Right renal pelvis (tissue), 4 donors: ENCODE measurements around the gene CACNB4. TPM values are rescaled to one million over a fixed set of nuclear protein-coding genes. Genes with fewer than 3 reads are reported as not detected.
A peak's percentile ranks its signal among the peaks of the same experiment; 100 is the strongest.
"Not testable (repeated sequence)": the region's sequence is repeated elsewhere in the genome, so short reads cannot be mapped to it uniquely, and the experiment has no call there.

ENCODE experiments used
- DNase-seq, 4 donors: peaks; one replicate each; pipeline ENCODE4 v3.0.0-alpha.2; 2013; ENCODE audit warnings: low read depth in 4 of 4, low spot score in 3 of 4, missing footprints in 1 of 4
- polyA plus RNA-seq, 4 donors: library from polyadenylated mRNA; unstranded; fragments of 120-200 nt; gene quantifications; one replicate each; pipeline ENCODE4 v1.2.1, GENCODE V29; 2013; ENCODE audit not compliant: insufficient read length in 4 of 4

CACNB4 gene
- polyA plus RNA-seq, 4 donors: 7.2 to 11.8 (median 9.9) TPM

DNA sequence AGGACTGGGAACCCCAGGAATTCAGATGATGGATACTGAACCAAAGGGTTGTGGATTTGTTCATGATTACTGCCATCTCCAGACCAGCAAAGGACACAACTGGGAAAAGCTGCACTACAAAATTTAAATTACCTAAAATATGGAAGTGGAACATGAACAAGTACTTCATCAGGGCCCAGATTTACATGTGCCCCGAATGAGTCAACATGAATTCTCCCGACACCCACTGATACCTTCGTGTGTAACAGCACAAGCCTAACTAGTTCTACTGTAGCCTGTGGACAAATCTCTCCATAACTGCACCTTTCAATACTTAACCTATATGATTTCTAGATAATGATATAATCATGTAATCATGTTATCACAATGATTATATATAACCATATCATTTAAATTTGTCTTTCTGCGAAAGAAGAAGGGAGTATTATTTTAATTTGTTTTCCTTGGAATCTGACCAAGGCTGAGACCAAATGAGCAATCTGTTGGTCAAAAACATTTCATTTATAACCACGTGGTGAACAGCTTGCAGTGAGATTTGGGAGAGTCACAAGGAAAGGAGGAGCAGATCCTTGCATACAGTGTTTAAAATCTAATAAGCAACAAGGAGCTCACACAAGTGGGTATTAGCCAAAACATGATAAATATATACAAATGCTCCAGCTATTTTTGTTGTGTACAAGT is 70.5 kb downstream of the CACNB4 start:
- DNase-seq: no peak

DNA sequence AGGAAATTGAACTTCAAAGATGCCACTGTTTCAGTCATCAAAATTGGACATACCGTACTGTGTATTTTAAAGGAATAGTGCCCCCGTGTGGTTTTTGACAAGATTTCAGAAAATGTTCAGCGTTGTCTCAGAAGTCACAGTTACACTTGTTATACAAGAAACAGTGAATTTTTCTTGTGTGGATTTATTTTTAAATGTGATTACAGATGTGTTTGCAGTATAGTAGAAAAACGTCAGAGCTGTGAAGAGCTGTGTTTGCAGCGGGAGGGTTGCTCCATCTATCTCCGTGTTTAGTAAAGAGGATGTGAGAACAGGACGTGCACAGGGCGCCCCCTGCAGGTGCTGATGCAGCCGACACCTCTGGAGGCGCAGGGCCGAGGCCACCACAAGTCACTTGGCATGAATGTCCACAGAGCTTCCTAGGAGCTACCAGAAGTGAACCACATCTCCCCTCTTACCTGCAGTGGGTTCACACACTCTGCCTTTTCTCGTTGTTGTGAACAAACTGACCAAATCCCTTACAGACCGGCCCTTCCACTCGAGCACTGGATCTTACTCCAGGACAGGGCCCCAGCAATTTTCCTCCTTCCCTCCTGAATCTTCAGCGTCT is 73.1 kb downstream of the CACNB4 start:
- DNase-seq: peak; percentile 44 to 81 (median 66)

DNA sequence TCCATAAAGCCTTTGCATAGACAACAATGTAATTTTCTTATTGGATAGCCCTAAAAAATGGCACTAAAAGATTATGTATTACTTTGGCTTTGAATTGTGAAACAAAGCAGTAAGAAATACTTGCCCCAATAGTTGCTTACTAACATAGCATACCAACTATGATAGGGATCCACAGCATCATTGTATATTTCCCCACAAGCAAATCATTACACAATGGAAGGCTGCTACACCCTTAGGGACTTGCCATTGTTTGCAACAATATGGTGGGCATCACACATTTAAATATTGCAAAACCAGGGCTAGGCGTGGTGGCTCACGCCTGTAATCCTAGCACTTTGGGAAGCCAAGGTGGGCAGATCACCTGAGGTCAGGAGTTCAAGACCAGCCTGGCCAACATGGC is 74.4 kb downstream of the CACNB4 start:
- DNase-seq: no peak

DNA sequence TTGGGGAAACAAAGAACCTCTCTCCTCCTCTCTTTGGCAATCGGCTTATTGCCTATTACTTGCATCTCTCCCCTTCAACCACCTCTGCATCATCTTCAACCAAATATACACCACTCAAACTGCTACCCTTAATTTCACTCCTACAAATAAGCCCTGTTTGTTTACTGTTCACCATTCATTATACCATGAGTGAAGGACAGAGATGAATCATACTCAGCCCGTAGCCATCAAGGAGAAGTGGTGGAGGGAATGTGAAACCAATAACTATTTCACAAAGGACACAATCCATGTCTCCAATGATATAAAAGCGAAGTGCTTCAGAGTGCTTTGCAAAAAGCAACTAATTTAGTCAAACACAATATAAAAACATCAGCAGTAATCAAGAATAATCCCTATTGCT is 76.8 kb downstream of the CACNB4 start:
- DNase-seq: no peak

DNA sequence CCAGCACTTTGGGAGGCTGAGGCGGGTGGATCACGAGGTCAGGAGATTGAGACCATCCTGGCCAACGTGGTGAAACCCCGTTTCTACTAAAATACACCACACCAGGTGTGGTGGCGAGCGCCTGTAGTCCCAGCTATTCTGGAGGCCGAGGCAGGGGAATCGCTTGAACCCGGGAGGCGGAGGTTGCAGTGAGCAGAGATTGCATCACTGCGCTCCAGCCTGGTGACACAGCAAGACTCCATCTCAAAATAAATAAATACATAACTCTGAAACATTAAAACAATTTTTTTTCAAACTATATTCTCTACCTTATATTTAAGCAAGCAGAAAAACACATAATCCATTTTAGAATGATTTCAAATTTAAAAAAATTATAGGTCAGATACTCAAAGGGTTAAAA is 77.8 kb downstream of the CACNB4 start:
- DNase-seq: not testable (repeated sequence)

DNA sequence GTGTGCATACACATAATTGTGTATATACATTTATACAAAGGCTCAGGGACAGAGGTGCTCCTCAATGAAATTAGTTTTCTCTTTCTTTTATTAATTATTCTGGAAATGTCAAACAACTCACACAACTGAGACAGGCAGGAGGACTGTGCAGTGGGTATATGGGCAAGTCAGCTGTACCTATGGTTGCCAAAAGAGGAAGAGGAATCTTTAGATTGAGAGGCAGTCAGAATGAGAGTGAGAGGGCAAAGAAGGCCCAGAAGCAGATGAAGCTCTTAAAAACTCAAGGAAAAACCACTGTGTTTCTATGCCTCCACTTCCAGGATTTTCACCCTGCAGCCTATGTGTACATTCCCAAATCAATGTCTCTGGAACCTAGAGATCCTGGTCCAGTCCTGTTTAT is 79.1 kb downstream of the CACNB4 start:
- no peak for DNase-seq

DNA sequence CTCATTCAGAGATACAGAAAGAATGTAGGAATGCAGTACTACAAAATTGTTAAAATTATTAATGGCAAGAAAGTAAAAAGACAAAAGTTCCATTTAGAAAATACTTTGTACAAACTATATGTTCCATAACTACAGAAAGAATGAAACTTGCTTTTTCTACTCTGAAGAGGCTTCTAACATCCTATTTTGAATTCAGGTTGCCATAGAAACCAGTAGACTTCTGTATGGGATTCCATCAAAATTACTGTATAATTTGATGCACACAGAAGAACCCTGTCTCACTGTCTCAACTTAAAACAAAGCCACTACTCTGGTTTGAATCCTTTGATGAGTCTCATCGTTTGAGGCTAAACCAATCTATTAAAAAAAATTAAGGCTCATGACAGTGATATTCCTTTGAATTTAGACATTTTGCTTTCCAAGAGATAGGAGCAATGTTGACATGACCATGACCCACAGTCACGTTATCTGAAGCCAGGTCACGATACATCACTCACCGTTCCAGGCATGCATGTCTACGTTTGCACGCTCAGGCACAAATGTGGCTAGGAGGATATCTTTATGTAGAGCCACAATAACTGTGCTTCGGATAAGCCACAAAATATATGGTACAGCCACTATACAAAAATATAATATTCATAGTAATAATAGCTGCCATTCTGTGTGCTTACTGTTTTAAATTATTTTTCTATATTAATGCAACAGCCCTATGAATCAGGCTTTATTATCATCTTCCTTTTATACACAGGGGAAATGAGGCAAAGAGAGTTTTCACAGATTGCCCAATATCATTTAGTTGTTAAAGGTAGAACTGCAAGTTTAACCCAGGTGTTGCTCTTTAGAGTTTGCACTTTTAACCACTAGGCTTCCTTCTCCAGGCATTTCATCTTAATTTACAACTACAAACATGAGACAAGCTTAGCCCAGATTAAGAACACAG is 82.4 kb downstream of the CACNB4 start:
- DNase-seq: no peak

DNA sequence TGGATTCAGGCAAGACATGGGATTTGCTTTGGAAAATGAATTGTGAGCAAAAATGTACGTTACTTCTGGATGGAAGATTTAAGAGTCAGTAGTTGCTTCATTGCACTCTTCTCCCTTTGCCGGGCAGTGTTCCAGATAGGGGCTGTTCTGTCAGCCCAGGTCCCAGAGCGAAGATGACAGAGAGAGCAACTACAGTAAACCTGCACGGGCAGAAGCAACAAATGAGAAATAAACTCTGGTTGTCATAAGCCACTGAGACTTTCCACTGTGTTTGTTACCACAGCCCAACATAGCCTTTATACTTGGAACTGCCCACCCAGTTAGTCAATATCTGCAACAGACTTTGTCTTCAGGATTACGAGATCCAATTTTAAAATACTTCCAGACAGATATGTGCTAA is 83.3 kb downstream of the CACNB4 start:
- no peak for DNase-seq

DNA sequence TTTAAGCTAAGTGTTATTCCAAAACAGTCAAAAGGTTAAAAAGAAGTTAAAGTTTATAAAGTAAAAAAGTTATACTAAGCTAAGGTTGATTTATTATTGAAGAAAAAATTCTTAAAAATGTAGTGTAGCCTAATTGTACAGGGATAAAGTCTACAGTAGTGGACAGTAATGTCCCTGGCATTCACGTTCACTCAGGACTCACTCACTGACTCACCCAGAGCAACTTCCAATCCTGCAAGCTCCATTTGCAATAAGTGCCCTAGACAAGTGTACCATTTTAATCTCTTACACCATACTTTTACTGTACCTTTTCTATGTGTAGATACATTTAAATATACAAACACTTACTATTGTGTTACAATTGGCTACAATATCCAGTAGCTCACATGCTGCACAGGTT is 86.1 kb downstream of the CACNB4 start:
- DNase-seq: no peak

DNA sequence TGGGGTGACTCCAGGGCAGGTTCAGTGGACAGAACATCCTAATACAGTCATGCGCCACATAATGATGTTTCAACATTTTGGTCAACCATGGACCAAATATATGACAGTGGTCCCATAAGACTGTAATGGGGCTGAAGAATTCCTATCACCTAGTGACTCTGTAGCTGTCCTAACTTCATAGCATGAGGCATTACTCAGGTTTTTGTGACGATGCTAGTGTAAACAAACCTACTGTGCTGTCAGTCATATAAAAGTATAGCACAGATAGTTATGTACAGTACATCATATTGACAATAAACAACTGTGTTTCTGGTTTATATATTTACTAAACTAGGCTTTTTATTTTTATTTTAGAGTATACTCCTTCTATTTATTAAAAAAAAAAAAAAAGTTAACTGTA is 87.1 kb downstream of the CACNB4 start:
- DNase-seq: no peak

DNA sequence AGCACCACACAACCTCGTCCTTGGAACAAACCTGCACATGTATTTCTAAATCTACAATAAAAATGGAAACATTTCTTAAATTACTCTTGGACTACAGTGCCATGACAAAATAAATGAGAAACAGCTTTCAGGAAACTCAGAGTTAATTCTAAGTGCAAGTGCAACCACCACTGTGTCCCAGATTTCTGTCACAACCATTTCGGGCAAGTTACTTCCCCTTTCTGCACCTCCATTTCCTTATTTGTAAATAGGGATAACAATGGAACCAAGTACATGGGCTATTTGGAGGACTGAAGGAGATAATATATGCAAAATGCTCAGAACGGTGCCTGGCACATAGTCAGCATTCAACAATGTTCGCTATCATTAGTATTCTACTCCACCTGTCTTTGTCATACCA is 93.2 kb downstream of the CACNB4 start:
- DNase-seq: no peak

DNA sequence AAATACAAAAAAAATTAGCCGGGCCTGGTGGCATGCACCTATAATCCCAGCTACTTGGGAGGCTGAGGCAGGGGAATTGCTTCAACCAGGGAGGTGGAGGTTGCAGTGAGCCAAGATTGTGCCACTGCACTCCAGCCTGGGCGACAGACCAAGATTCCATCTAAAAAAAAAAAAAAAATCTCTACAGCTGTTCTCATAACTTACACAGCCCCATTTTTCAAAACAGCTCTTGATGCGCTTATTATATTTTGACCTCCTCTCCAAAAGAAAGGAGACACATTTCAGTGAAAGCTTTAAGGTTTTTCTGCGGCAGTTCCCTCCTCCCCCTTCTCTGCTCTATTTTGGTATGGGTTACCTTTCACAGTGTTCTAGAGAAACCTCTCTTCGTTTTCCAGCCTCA is 95.6 kb downstream of the CACNB4 start:
- not testable (repeated sequence) for DNase-seq

DNA sequence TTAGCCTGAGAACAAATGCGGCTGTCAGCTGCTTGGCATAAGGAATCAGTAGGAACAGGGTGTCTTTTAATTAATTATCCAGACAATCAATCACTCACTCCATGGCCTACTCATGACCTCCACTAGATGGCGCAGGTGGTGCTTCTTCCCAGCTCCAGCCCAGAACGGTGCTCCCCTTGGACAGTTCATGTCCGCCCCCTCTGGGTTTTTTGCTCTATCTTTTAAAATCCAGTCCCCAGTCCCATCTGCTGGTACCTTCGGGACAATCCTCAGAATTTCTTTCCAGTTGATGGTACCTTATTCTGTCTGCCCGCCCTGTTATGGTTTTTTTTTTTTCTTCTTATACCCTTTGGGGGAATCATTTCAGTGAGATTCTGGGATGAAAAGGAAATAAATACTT is 99.8 kb downstream of the CACNB4 start:
- peak in 1 of 4 donors; percentile 7 for DNase-seq

DNA sequence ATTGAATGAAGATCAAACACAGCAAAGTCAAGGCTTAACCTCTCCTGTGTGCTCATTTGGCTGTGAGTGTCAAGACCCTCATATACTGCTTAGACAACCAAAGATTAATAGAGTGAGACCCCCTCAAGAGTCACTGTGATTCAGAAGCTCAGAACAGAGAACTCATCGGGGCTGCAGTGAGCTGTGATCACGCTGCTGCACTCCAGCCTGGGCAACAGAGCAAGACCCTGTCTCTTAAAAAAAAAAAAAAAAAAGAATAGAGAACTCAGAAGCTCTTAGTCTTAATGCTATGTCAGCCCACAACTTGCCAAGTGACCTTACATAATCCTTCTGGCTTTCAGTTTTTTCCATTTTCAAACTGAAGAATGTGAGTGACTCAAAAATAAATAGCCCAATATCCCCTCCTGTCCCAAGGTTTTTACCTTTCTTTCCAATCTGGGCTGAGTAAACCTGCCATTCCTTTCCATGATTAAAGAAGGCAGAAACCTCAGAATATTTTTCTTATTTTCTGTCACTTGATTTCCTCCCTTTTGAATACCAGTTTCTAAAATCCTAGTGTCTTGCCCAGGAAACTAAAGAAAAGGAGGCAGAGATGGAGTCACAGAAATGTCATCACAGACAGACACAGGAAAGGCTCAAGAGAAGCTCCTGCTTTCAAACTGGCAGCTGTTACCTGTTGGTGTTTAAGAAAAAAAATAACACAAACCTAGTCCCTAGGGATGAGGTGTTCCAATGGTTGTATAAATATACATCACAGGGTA is 102.4 kb downstream of the CACNB4 start:
- DNase-seq: no peak

DNA sequence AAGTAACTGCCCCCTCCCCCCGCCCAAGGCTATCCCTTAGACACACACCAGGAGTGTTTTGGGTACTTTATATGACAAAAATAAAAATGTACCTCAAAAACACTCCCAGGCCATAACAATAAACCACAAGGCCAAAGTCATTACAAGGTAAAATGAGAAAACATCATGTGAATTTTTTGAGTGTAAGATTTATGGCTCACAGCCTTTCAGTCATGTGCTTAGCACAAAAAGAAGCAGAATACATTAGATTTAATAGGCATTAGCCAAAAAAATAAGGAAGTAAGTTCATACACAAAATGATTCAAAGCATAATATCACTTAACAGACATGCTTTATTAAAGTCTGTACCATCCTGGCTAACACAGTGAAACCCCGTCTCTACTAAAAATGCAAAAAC is 103.7 kb downstream of the CACNB4 start:
- no peak for DNase-seq

DNA sequence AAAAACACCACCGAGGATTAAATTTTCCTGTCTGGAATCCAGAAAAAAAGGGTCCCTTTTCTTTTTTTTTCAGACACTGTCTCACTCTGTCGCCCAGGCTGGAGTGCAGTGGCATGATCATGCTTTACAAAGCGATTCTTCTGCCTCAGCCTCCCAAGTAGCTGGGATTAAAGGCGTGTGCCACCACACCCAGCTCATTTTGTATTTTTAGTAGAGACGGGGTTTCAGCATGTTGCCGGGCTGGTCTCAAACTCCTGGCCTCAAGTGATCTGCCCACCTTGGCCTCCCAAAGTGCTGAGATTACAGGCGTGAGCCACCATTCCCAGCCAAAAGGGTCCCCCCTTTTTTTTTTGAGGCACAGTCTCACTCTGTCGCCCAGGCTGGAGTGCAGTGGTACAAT is 104.7 kb downstream of the CACNB4 start:
- DNase-seq: not testable (repeated sequence)

DNA sequence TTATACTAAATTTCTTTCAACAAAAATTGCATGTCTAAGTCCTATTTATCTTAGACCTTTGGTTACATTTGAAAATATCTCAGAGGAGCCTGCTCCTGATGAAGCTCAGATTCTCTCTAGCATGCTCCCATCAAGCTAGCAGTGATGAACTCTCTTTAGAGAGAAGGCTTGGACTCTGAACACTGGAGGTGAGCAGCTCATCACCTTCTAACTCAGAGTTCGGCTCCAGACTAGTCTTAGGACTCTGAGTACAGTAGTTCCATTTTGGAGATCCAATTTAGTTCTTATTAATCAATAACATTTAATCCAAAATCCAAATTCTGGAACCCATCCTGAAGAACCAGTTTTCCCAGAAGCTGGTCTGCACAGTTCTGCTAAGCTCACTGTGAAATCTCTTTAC is 107.8 kb downstream of the CACNB4 start:
- DNase-seq: no peak

DNA sequence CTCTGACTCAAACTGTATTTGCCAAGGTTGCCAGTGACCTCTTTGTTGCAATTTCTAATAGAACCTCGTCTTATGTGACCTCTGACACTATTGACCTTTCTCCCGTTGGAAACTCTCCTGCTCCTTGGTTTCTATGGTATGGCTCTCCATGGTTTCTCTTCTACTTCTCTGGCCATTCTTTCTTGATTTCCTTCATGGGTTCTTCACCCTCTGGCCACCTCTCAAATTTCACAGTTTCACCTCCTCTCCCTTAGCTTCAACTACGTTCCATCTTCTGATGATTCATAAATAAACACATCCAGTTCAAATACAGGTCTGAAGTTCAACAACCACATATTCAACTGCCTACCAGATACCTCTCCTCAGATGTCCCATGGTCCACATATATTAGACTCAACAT is 109.5 kb downstream of the CACNB4 start:
- DNase-seq: no peak

DNA sequence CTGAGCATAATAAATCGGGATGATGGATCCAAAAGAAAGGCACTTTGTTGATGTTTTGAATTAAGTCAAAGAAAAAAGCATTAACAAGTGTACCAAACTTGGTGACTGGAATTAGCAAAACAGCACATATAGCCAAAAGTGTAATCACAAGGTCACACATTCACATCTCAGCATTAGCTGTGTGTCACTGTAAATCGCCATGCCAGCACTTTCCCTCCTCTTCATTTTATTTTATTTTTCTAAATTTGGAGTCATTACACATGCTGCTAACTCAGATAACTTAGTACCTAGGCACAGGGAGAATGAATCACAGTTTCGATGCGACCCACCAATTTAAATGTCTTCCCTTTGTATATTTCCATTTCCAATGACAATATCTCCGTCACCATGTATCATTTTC is 111.4 kb downstream of the CACNB4 start:
- DNase-seq: no peak

DNA sequence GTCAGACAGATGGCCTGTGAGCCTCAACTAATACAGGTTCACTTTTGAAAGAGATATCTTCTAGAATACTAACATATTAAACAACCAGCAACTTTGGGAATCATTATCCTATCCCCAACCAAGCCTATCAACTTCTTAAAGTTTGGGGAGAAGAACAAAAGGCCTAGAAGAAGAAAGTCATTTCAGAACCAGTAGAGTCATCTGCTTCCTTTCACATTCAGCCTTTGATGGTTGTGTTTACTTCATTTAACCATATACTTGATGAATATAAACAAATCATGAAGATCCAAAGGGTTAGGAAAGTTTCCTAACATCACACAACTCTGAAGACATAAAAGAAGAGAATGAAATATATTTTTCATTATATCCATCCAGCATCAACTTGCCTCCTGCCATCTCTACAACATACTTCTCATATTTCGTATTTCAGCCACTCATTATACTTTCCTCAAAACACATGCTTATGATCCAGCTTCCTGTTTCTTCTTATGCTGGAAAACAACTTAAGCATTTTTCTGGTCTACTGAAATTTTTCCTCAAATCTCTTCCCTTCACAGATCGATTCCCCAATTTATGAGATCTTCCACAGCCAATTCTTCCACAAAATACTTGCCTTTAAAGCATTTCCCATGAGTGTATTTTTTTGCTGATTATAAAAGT is 114.3 kb downstream of the CACNB4 start:
- DNase-seq: no peak
